Upper lobe of left lung (tissue), 6 donors: ENCODE data around the gene NANOGP8. TPM values are rescaled to one million over a fixed set of nuclear protein-coding genes. Genes with fewer than 3 reads are reported as not detected.
"Not testable (repeated sequence)": the region's sequence is repeated elsewhere in the genome, so short reads cannot be mapped to it uniquely, and the experiment has no call there.

Experiments used
- ATAC-seq, 2 donors: fragments of 200-7000 bp; cut with Tn5 transposase; one replicate each; pipeline ENCODE4 v1.9.1; 2022; ENCODE audit warnings: mild to moderate bottlenecking in 2 of 2, moderate library complexity in 2 of 2; ENCODE audit not compliant: low FRiP score in 2 of 2
- DNase-seq, 2 donors: peaks; one replicate each; pipeline ENCODE4 v3.0.0-alpha.2; 2019 to 2020
- H3K27ac ChIP-seq, 4 donors: fragments of 200-600 bp; sonication (generic); one replicate each; pipeline ENCODE4 v1.5.1; 2016 to 2019
- H3K27me3 ChIP-seq, 4 donors: fragments of 200-600 bp; sonication (generic); one replicate each; pipeline ENCODE4 v1.5.1; 2017 to 2019
- H3K36me3 ChIP-seq, 4 donors: fragments of 200-600 bp; sonication (generic); one replicate each; pipeline ENCODE4 v1.5.1; 2016 to 2019
- H3K4me1 ChIP-seq, 4 donors: fragments of 200-600 bp; sonication (generic); one replicate each; pipeline ENCODE4 v1.5.1; 2018 to 2019
- H3K4me3 ChIP-seq, 4 donors: fragments of 200-600 bp; sonication (generic); one replicate each; pipeline ENCODE4 v1.5.1; 2017 to 2019; ENCODE audit warnings: mild to moderate bottlenecking in 2 of 4, moderate library complexity in 1 of 4
- H3K9me3 ChIP-seq, 4 donors: fragments of 200-600 bp; sonication (generic); one replicate each; pipeline ENCODE4 v1.5.1; 2018 to 2019
- EP300 ChIP-seq, 4 donors: sonication (generic); formaldehyde crosslinking; IDR thresholded peaks; one replicate each; pipeline ENCODE4 v1.5.1; 2017; ENCODE audit warnings: antibody characterized with exemption in 4 of 4, control low read depth in 2 of 4
- POLR2A ChIP-seq, 4 donors: fragments of 450-650 bp; IDR thresholded peaks; one replicate each; pipeline ENCODE4 v1.5.1; 2016 to 2017; ENCODE audit warnings: antibody characterized with exemption in 4 of 4, mild to moderate bottlenecking in 2 of 4
- POLR2AphosphoS5 ChIP-seq, 2 donors: sonication (generic); formaldehyde crosslinking; IDR thresholded peaks; one replicate each; pipeline ENCODE4 v1.5.1; 2017; ENCODE audit warnings: antibody characterized with exemption in 2 of 2
- WGBS, 2 donors: methylation state at CpG; one replicate each; pipeline ENCODE4 v1.1.5; 2017 to 2018; 5-methylcytosine and 5-hydroxymethylcytosine counted together
- total RNA-seq, 6 donors: library from RNA; depleted of rRNA in 4 of 6; stranded (reverse); fragments of >200 nt in 4 of 6; gene quantifications; one replicate each; pipeline versions ENCODE4 v1.1.0 to v1.2.1, GENCODE V29; 2016 to 2021
- TF ChIP-seq, protein P1 (sequence below), 6 experiments: fragments of 450-650 bp in 4 of 6; fragments of 200-600 bp in 2 of 6; sonication (generic) in 2 of 6; IDR thresholded peaks; one replicate each; pipeline ENCODE4 v1.5.1; 2016 to 2019; ENCODE audit warnings: antibody characterized with exemption in 6 of 6
- donor health status: DM: no; HTN: no; CAD: no; lungs with moderate emphysema.
- donor health status: DM: no; HTN: yes; CAD: no; lungs with severe emphysema.

Gene NANOGP8, protein sequence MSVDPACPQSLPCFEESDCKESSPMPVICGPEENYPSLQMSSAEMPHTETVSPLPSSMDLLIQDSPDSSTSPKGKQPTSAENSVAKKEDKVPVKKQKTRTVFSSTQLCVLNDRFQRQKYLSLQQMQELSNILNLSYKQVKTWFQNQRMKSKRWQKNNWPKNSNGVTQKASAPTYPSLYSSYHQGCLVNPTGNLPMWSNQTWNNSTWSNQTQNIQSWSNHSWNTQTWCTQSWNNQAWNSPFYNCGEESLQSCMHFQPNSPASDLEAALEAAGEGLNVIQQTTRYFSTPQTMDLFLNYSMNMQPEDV
- 1 to 10 TPM in 3 of 6 donors, under 1 TPM in 2, not detected in 1; 0.46 to 8.4 (median 1.4) TPM for total RNA-seq

DNA sequence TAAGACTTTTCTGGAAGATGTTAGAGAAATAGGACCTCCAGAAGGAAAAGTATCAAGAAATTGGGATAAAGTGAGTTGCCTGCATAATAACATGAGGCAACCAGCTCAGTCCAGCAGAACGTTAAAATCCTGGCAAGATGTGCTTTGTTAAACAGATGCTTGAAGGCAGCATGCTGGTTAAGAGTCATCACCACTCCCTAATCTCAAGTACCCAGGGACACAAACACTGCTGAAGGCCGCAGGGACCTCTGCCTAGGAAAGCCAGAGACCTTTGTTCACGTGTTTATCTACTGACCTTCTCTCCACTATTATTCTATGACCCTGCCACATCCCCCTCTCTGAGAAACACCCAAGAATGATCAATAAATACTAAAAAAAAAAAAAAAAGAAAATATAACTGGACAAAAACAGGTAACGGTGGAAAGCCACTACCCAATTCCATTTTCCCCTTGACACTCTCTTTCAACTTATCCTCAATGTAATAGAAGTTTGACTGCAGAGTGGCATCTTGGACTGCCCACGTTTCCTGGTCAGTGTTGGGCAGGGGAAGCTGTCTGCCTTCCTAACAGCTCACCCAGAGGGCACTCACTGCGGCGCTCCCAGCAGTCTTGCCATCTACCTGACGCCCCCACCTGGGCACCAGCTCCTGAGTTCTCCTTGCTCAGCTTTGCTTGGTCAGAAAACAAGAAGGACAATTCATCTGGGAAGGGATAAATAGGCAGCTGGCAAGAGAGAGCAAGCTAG lies at the start of gene NANOGP8:
Gene NANOGP8 (minus strand): TSS at position 120 of the 744 bp plus-strand sequence. CDS start 185 bp downstream, outside the sequence.
- H3K36me3 ChIP-seq, ATAC-seq, H3K4me3 ChIP-seq, H3K27me3 ChIP-seq, H3K27ac ChIP-seq, H3K4me1 ChIP-seq, DNase-seq, H3K9me3 ChIP-seq: not testable (repeated sequence)
- 76 to 80% methylated on average over 8 of the region's 8 CpGs for WGBS, 2 donors

DNA sequence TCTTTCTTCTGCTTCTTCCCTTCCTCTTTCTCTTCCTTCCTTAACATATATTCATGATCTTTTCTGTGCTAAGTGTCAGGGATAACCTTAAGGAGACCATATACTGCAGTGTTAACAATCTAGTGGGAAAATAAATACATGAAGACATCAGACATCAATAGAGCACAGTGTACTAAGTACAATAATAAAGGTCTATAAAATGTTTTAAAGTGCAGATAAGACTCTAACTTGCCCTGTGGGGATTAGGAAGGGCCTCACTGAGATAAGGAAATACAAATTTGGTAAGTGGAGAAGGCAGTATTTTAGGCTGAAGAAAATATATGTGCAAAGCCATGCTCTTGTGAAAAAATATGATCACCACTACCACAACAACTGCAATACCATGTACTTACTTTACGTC lies 49.2 kb upstream of the NANOGP8 start:
- no peak overlapping the region for H3K4me3 ChIP-seq
- no peaks in the 10 kb centered on the region for H3K4me1 ChIP-seq
- H3K36me3 ChIP-seq: no peaks in the 10 kb centered on the region
- H3K9me3 ChIP-seq: no peaks in the 10 kb centered on the region
- no peak overlapping the region for H3K27ac ChIP-seq
- 97 to 98% methylated on average over 1 of the region's 1 CpG for WGBS, 2 donors
- no peak for ATAC-seq
- TF ChIP-seq POLR2A (IDR thresholded peaks at IDR 0.05) (no peak), POLR2AphosphoS5 (IDR thresholded peaks at IDR 0.05) (no peak), EP300 (IDR thresholded peaks at IDR 0.05) (no peak)
- TF ChIP-seq, protein P1, sequence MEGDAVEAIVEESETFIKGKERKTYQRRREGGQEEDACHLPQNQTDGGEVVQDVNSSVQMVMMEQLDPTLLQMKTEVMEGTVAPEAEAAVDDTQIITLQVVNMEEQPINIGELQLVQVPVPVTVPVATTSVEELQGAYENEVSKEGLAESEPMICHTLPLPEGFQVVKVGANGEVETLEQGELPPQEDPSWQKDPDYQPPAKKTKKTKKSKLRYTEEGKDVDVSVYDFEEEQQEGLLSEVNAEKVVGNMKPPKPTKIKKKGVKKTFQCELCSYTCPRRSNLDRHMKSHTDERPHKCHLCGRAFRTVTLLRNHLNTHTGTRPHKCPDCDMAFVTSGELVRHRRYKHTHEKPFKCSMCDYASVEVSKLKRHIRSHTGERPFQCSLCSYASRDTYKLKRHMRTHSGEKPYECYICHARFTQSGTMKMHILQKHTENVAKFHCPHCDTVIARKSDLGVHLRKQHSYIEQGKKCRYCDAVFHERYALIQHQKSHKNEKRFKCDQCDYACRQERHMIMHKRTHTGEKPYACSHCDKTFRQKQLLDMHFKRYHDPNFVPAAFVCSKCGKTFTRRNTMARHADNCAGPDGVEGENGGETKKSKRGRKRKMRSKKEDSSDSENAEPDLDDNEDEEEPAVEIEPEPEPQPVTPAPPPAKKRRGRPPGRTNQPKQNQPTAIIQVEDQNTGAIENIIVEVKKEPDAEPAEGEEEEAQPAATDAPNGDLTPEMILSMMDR (IDR thresholded peaks at IDR 0.05): no peak
- no peak for DNase-seq
- H3K27me3 ChIP-seq: no peaks in the 10 kb centered on the region

DNA sequence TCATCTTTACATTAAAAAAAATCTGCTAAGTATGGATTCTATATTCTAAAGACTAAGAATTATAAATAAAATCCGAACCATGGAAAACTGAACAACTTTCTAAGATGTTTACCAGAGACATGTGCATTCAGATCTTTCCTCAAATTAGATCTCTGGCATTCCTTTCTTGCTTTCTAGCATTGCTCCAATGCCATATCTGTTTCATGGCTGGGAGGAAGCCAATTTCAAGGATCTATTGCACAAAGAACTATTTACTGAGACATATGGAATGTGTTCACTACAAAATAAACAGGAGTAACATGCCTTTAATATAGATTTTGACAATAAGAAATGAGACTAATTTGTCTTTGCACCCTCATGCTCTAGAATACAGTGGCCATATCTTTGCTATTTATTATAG lies 45.1 kb upstream of the NANOGP8 start:
- H3K9me3 ChIP-seq: no peaks in the 10 kb centered on the region
- no peak overlapping the region for H3K27ac ChIP-seq
- H3K4me3 ChIP-seq: no peak overlapping the region
- DNase-seq (no peak), ATAC-seq (no peak)
- no peaks in the 10 kb centered on the region for H3K36me3 ChIP-seq
- WGBS, 2 donors: 87 to 97% methylated on average over 1 of the region's 1 CpG
- H3K27me3 ChIP-seq: no peaks in the 10 kb centered on the region
- H3K4me1 ChIP-seq: no peaks in the 10 kb centered on the region
- TF ChIP-seq POLR2AphosphoS5 (IDR thresholded peaks at IDR 0.05) (no peak), EP300 (IDR thresholded peaks at IDR 0.05) (no peak), POLR2A (IDR thresholded peaks at IDR 0.05) (no peak)
- TF ChIP-seq, protein P1 (IDR thresholded peaks at IDR 0.05): no peak

DNA sequence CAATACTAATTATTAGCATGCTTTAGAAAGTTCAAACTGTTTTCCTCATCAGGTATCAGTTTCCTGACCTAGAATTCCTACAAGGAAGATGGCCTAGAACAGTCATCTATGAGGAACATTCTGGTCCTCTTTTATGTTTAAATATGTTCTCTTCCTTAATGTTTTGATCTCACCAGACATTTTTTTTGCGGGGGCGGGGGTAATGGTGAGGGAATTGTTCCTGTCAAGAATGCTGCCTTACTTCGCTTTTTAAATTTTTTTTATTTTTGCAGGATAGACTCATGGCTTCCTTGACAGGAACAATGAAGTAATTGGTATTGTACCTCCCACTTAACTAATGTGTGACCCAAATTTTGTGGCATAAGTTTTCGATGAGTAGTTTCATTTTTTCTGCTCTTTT lies 44.3 kb upstream of the NANOGP8 start:
- Histone ChIP-seq H3K4me3 (no peak overlapping the region), H3K27me3 (no peaks in the 10 kb centered on the region), H3K9me3 (no peaks in the 10 kb centered on the region), H3K36me3 (no peaks in the 10 kb centered on the region), H3K27ac (no peak overlapping the region), H3K4me1 (no peaks in the 10 kb centered on the region)
- no peak for DNase-seq
- ATAC-seq: no peak
- TF ChIP-seq POLR2AphosphoS5 (IDR thresholded peaks at IDR 0.05) (no peak), EP300 (IDR thresholded peaks at IDR 0.05) (no peak), POLR2A (IDR thresholded peaks at IDR 0.05) (no peak)
- TF ChIP-seq, protein P1 (IDR thresholded peaks at IDR 0.05): no peak
- WGBS, 2 donors: 96 to 97% methylated on average over 4 of the region's 4 CpGs

DNA sequence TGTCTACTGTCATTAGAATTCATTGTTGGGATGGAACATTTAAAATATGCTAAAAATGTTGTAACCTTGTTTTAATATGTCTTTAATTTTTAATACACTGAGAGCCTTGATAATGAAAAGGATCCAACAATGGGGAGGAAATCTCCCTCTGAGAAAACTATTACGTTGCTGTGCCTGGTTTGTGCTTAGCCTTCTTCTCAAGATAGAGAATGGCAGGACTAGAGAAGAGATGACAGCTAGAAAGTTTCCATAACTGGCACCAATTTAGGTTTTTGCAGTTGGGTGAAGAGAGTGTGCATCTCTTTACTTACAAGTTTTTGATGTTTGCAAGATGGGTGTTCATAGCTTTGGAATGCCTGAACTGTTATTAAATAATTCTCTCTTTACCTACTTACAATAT lies 42.6 kb upstream of the NANOGP8 start:
- 81 to 92% methylated on average over 1 of the region's 1 CpG for WGBS, 2 donors

More for the DNA sequence above, 42.6 kb upstream of the NANOGP8 start:
- ATAC-seq: no peak
- Histone ChIP-seq H3K9me3 (no peaks in the 10 kb centered on the region), H3K36me3 (no peaks in the 10 kb centered on the region), H3K27me3 (no peaks in the 10 kb centered on the region), H3K4me3 (no peak overlapping the region), H3K4me1 (no peaks in the 10 kb centered on the region), H3K27ac (no peak overlapping the region)
- DNase-seq: no peak
- TF ChIP-seq EP300 (IDR thresholded peaks at IDR 0.05): no peak
- TF ChIP-seq, protein P1 (IDR thresholded peaks at IDR 0.05): no peak
- no peak for TF ChIP-seq POLR2A (IDR thresholded peaks at IDR 0.05)
- no peak for TF ChIP-seq POLR2AphosphoS5 (IDR thresholded peaks at IDR 0.05)
